ENCODE results near the gene SULF2.

SULF2 gene

GRCh38 chr20:47724910-47725247 is 60.4 kb downstream of the SULF2 start (continued):
- no peak for TF ChIP-seq TCF4 (CRISPR knock-in tag; IDR thresholded peaks at IDR 0.05; ENCODE audit: borderline replicate concordance)
- no peak for TF ChIP-seq POU6F1 (CRISPR knock-in tag; IDR thresholded peaks at IDR 0.05; ENCODE audit: borderline replicate concordance, low read depth)

DNA sequence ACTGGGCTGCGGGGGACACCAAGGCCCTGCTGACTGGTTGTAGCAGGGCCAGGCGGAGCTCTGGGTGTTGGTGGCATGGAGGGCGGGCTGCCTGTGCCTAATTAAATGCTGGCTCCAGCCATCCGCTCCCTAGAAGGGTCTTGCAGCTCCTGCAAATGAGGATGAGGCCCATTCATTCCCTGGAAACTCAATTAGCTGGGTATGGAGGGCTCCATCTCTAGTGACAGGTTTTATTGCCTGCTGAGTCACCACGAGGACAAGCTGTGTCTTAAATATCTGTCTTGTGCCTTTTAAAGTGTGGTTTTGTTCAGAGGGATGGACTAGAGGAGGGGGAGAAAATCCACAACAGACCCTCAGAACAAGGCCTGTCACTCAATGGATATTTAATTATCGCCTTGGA is 60.9 kb downstream of the SULF2 start:
- TF ChIP-seq ZFP3 (CRISPR knock-in tag; IDR thresholded peaks at IDR 0.05) (no peak), PATZ1 (CRISPR knock-in tag; IDR thresholded peaks at IDR 0.05; ENCODE audit: borderline replicate concordance) (no peak), SNAI2 (CRISPR knock-in tag; IDR thresholded peaks at IDR 0.05) (no peak), BACH2 (CRISPR knock-in tag; IDR thresholded peaks at IDR 0.05; ENCODE audit: borderline replicate concordance) (no peak), PPARA (CRISPR knock-in tag; IDR thresholded peaks at IDR 0.05; ENCODE audit: borderline replicate concordance) (no peak), ZFP30 (CRISPR knock-in tag; IDR thresholded peaks at IDR 0.05) (no peak), OSR1 (CRISPR knock-in tag; IDR thresholded peaks at IDR 0.05) (no peak), ARNTL (CRISPR knock-in tag; IDR thresholded peaks at IDR 0.05; ENCODE audit: borderline replicate concordance, low read depth) (no peak), TOX (CRISPR knock-in tag; IDR thresholded peaks at IDR 0.05; ENCODE audit: borderline replicate concordance) (no peak), GLIS3 (CRISPR knock-in tag; IDR thresholded peaks at IDR 0.05) (no peak), POU6F1 (CRISPR knock-in tag; IDR thresholded peaks at IDR 0.05; ENCODE audit: borderline replicate concordance, low read depth) (no peak)
- ATAC-seq: no peak

GRCh38 chr20:47723322-47723721 is 62.0 kb downstream of the SULF2 start:
- no peak for ATAC-seq
- TF ChIP-seq ZC3H10 (CRISPR knock-in tag; IDR thresholded peaks at IDR 0.05) (no peak), ISL1 (CRISPR knock-in tag; IDR thresholded peaks at IDR 0.05) (no peak), ZNF565 (CRISPR knock-in tag; conservative IDR thresholded peaks at IDR 0.05; ENCODE audit: low read depth) (no peak)

- peak; percentile 86 for ATAC-seq
- no peak for TF ChIP-seq SNAI2 (CRISPR knock-in tag; IDR thresholded peaks at IDR 0.05)
- TF ChIP-seq TOX (CRISPR knock-in tag; IDR thresholded peaks at IDR 0.05; ENCODE audit: borderline replicate concordance): no peak
- TF ChIP-seq, protein P1, sequence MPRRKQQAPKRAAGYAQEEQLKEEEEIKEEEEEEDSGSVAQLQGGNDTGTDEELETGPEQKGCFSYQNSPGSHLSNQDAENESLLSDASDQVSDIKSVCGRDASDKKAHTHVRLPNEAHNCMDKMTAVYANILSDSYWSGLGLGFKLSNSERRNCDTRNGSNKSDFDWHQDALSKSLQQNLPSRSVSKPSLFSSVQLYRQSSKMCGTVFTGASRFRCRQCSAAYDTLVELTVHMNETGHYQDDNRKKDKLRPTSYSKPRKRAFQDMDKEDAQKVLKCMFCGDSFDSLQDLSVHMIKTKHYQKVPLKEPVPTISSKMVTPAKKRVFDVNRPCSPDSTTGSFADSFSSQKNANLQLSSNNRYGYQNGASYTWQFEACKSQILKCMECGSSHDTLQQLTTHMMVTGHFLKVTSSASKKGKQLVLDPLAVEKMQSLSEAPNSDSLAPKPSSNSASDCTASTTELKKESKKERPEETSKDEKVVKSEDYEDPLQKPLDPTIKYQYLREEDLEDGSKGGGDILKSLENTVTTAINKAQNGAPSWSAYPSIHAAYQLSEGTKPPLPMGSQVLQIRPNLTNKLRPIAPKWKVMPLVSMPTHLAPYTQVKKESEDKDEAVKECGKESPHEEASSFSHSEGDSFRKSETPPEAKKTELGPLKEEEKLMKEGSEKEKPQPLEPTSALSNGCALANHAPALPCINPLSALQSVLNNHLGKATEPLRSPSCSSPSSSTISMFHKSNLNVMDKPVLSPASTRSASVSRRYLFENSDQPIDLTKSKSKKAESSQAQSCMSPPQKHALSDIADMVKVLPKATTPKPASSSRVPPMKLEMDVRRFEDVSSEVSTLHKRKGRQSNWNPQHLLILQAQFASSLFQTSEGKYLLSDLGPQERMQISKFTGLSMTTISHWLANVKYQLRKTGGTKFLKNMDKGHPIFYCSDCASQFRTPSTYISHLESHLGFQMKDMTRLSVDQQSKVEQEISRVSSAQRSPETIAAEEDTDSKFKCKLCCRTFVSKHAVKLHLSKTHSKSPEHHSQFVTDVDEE (CRISPR knock-in tag; IDR thresholded peaks at IDR 0.05): no peak
- TF ChIP-seq CSDC2 (CRISPR knock-in tag; IDR thresholded peaks at IDR 0.05): no peak
- no peak for TF ChIP-seq ZNF70 (CRISPR knock-in tag; IDR thresholded peaks at IDR 0.05)
- TF ChIP-seq ESRRG (CRISPR knock-in tag; IDR thresholded peaks at IDR 0.05): no peak
- no peak for TF ChIP-seq TCF4 (CRISPR knock-in tag; IDR thresholded peaks at IDR 0.05; ENCODE audit: borderline replicate concordance)
- no peak for TF ChIP-seq RARB (CRISPR knock-in tag; IDR thresholded peaks at IDR 0.05)
- TF ChIP-seq, protein P2, sequence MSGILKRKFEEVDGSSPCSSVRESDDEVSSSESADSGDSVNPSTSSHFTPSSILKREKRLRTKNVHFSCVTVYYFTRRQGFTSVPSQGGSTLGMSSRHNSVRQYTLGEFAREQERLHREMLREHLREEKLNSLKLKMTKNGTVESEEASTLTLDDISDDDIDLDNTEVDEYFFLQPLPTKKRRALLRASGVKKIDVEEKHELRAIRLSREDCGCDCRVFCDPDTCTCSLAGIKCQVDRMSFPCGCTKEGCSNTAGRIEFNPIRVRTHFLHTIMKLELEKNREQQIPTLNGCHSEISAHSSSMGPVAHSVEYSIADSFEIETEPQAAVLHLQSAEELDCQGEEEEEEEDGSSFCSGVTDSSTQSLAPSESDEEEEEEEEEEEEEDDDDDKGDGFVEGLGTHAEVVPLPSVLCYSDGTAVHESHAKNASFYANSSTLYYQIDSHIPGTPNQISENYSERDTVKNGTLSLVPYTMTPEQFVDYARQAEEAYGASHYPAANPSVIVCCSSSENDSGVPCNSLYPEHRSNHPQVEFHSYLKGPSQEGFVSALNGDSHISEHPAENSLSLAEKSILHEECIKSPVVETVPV (CRISPR knock-in tag; IDR thresholded peaks at IDR 0.05): no peak
- no peak for TF ChIP-seq ISL1 (CRISPR knock-in tag; IDR thresholded peaks at IDR 0.05)
Measured at GRCh38 chr20:47720636-47721427, 64.4 kb downstream of the SULF2 start.
